Caco-2 (cell line): Measurements from ENCODE around the gene ZSWIM8. TPM values are rescaled to one million over a fixed set of nuclear protein-coding genes. Genes with fewer than 3 reads are reported as not detected.

Experiments
- BruUV-seq: library from RNA; stranded (reverse); fragments of 400-500 nt; replicated peaks from 2 replicates; lab custom pipeline; 2021; lab: Mats Ljungman, UMichigan
- CTCF ChIA-PET: fragments of 300-600 bp; sonication (Branson Sonifier 250); formaldehyde crosslinking; loops from one replicate; lab custom pipeline; 2022; ENCODE audit warnings: antibody characterized with exemption; lab: Charles Lee
- POLR2A ChIA-PET: fragments of 300-600 bp; sonication (Branson Sonifier 250); formaldehyde crosslinking; loops from one replicate; lab custom pipeline; 2022; ENCODE audit warnings: antibody characterized with exemption; lab: Charles Lee
- DNase-seq, 2 experiments: peaks; one replicate each; pipeline versions ENCODE4 v3.0.0 to v3.0.0-alpha.2; 2020 to 2022
- H3K27me3 ChIP-seq: replicated peaks from 2 replicates; pipeline ENCODE4 v1.6.0; 2011; ENCODE audit warnings: low read length; ENCODE audit not compliant: control insufficient read depth, insufficient read depth
- H3K36me3 ChIP-seq: 2 replicates; pipeline ENCODE4 v1.5.1; 2011; ENCODE audit warnings: low read length; ENCODE audit not compliant: control insufficient read depth, insufficient read depth
- H3K4me1 ChIP-seq: fragments of 250-450 bp; sonication (Bioruptor Pico); 2 replicates; pipeline ENCODE4 v1.5.1; 2020; ENCODE audit warnings: mild to moderate bottlenecking
- H3K4me3 ChIP-seq: 2 replicates; pipeline ENCODE4 v1.5.1; 2011; ENCODE audit warnings: low read depth, mild to moderate bottlenecking, control low read depth, low read length
- H3K9me3 ChIP-seq: fragments of 250-450 bp; sonication (Bioruptor Pico); 2 replicates; pipeline ENCODE4 v1.5.1; 2020; ENCODE audit warnings: mild to moderate bottlenecking, moderate library complexity
- H3K27ac Mint-ChIP-seq: one replicate; pipeline ENCODE4 v1.8.0; 2022; ENCODE audit warnings: mixed read lengths; ENCODE audit not compliant: unreplicated experiment
- H3K27me3 Mint-ChIP-seq: one replicate; pipeline ENCODE4 v1.8.0; 2022; ENCODE audit warnings: mixed read lengths; ENCODE audit not compliant: insufficient read depth, unreplicated experiment
- H3K36me3 Mint-ChIP-seq: one replicate; pipeline ENCODE4 v1.8.0; 2022; ENCODE audit warnings: mild to moderate bottlenecking, mixed read lengths; ENCODE audit not compliant: insufficient read depth, unreplicated experiment
- H3K4me1 Mint-ChIP-seq: one replicate; pipeline ENCODE4 v1.8.0; 2022; ENCODE audit warnings: low read depth, mixed read lengths; ENCODE audit not compliant: unreplicated experiment
- H3K4me3 Mint-ChIP-seq: one replicate; pipeline ENCODE4 v1.8.0; 2022; ENCODE audit warnings: mild to moderate bottlenecking, moderate library complexity, mixed read lengths; ENCODE audit not compliant: unreplicated experiment
- H3K9me3 Mint-ChIP-seq: one replicate; pipeline ENCODE4 v1.8.0; 2022; ENCODE audit warnings: mixed read lengths; ENCODE audit not compliant: unreplicated experiment
- intact Hi-C: fragments of 100-400 bp; cut with micrococcal nuclease; formaldehyde crosslinking; loops from one replicate; pipeline ENCODE4 v1.10.0; 2022; ENCODE audit not compliant: unreplicated experiment
- total RNA-seq: library from RNA; stranded (reverse); gene quantifications from 2 replicates; pipeline ENCODE4 v1.2.3, GENCODE V29; 2022
- TF ChIP-seq, protein P1 (sequence below), 2 experiments: fragments of 200-600 bp in 1 of 2; IDR thresholded peaks; 1 replicate in 1 of 2; 2 replicates in 1 of 2; pipeline versions ENCODE4 v1.5.1 to v1.8.0; 2011 to 2022; ENCODE audit warnings: antibody characterized with exemption in 1 of 2, control low read depth in 1 of 2, inconsistent platforms in 1 of 2, low read depth in 1 of 2, low read length in 1 of 2, mild to moderate bottlenecking in 1 of 2, moderate library complexity in 1 of 2; ENCODE audit not compliant: insufficient read depth in 1 of 2, severe bottlenecking in 1 of 2, unreplicated experiment in 1 of 2

The ZSWIM8 gene
- total RNA-seq, 1 experiment from 2014 or later, result 103 TPM

DNA sequence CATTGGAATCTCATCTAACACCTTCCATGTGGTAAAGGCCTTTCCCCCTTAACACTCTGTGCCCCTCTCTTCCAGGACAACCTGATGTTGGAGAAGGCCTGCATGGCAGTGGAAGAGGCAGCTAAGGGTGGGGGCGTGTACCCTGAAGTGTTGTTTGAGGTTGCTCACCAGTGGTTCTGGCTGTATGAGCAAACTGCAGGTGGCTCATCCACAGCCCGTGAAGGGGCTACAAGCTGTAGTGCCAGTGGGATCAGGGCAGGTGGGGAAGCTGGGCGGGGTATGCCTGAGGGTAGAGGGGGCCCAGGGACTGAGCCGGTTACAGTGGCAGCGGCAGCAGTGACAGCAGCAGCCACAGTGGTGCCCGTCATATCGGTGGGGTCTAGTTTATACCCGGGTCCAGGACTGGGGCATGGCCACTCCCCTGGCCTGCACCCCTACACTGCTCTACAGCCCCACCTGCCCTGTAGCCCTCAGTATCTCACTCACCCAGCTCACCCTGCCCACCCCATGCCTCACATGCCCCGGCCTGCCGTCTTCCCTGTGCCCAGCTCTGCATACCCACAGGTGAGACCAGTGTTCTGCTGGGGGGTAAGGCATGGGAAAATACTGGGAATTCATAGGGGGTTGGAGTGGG lies 13.6 kb downstream of the ZSWIM8 start:
- no peak for DNase-seq
- TF ChIP-seq, protein P1, sequence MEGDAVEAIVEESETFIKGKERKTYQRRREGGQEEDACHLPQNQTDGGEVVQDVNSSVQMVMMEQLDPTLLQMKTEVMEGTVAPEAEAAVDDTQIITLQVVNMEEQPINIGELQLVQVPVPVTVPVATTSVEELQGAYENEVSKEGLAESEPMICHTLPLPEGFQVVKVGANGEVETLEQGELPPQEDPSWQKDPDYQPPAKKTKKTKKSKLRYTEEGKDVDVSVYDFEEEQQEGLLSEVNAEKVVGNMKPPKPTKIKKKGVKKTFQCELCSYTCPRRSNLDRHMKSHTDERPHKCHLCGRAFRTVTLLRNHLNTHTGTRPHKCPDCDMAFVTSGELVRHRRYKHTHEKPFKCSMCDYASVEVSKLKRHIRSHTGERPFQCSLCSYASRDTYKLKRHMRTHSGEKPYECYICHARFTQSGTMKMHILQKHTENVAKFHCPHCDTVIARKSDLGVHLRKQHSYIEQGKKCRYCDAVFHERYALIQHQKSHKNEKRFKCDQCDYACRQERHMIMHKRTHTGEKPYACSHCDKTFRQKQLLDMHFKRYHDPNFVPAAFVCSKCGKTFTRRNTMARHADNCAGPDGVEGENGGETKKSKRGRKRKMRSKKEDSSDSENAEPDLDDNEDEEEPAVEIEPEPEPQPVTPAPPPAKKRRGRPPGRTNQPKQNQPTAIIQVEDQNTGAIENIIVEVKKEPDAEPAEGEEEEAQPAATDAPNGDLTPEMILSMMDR (IDR thresholded peaks at IDR 0.05; ENCODE audit: insufficient read depth in 1 of 2, low read depth in 1 of 2, low read length in 1 of 2, severe bottlenecking in 1 of 2, unreplicated experiment in 1 of 2), result no peak
- peaks cover 82% of the 10 kb centered on the region for H3K36me3 Mint-ChIP-seq
- no peaks in the 10 kb centered on the region for H3K4me1 Mint-ChIP-seq
- no peak overlapping the region for H3K4me3 Mint-ChIP-seq
- Histone ChIP-seq H3K4me3 (no peak overlapping the region), H3K27me3 (no peaks in the 10 kb centered on the region), H3K36me3 (peaks cover 2% of the 10 kb centered on the region; the same call in 1 of the 2 replicates), H3K9me3 (no peaks in the 10 kb centered on the region), H3K4me1 (no peaks in the 10 kb centered on the region)
- no TSS peak for BruUV-seq
- H3K9me3 Mint-ChIP-seq, result no peaks in the 10 kb centered on the region
- no peak overlapping the region for H3K27ac Mint-ChIP-seq
- no peaks in the 10 kb centered on the region for H3K27me3 Mint-ChIP-seq
- POLR2A ChIA-PET, result no interaction called here
- intact Hi-C loops, result no loop called here
- CTCF ChIA-PET, result no interaction called here

DNA sequence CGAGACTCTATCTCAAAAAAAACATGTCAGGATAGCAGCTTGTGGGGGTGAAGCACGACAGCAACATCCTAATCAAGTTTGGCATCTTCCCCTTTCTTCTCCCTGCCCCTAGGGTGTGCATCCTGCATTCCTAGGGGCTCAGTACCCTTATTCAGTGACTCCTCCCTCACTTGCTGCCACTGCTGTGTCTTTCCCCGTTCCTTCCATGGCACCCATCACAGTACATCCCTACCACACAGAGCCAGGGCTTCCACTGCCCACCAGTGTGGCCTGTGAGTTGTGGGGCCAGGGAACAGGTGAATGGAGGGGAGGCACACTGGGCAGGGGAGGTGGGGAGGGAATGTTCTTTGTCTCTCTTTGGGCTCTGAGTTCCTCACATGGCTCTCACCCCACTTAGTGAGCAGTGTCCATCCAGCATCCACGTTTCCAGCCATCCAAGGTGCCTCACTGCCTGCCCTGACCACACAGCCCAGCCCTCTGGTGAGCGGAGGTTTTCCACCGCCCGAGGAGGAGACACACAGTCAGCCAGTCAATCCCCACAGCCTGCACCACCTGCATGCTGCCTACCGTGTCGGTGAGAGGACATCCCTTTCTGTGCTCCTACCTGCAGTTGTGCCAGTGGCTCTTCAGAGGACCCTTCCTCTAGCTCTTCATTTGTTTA lies 14.6 kb downstream of the ZSWIM8 start:
- Mint-ChIP-seq H3K4me1 (no peaks in the 10 kb centered on the region), H3K4me3 (no peak overlapping the region), H3K27ac (no peak overlapping the region), H3K36me3 (peaks cover 79% of the 10 kb centered on the region), H3K9me3 (no peaks in the 10 kb centered on the region), H3K27me3 (no peaks in the 10 kb centered on the region)
- DNase-seq, result no peak
- Histone ChIP-seq H3K27me3 (no peaks in the 10 kb centered on the region), H3K4me1 (no peaks in the 10 kb centered on the region), H3K36me3 (peaks cover 2% of the 10 kb centered on the region), H3K9me3 (no peaks in the 10 kb centered on the region), H3K4me3 (no peak overlapping the region)
- TF ChIP-seq, protein P1 (IDR thresholded peaks at IDR 0.05; ENCODE audit: insufficient read depth in 1 of 2, low read depth in 1 of 2, low read length in 1 of 2, severe bottlenecking in 1 of 2, unreplicated experiment in 1 of 2), result no peak
- ChIA-PET CTCF (interaction anchor here (1.3 kb wide), 1 partner anchor 15 kb away, joined by 4 read pairs; no protein-coding TSS in a partner anchor), POLR2A (no interaction called here)
- no TSS peak for BruUV-seq
- intact Hi-C loops, result no loop called here

- no peaks in the 10 kb centered on the region for H3K4me1 ChIP-seq
- no peaks in the 10 kb centered on the region for H3K27me3 ChIP-seq
- peaks cover 2% of the 10 kb centered on the region for H3K36me3 ChIP-seq
- Mint-ChIP-seq H3K4me1 (no peaks in the 10 kb centered on the region), H3K27ac (no peak overlapping the region), H3K4me3 (no peak overlapping the region), H3K9me3 (no peaks in the 10 kb centered on the region), H3K36me3 (peaks cover 77% of the 10 kb centered on the region), H3K27me3 (no peaks in the 10 kb centered on the region)
- POLR2A ChIA-PET, result no interaction called here
- TF ChIP-seq, protein P1 (IDR thresholded peaks at IDR 0.05; ENCODE audit: insufficient read depth in 1 of 2, low read depth in 1 of 2, low read length in 1 of 2, severe bottlenecking in 1 of 2, unreplicated experiment in 1 of 2), result no peak
- H3K4me3 ChIP-seq, result no peak overlapping the region
- CTCF ChIA-PET, result interaction anchor here (0.6 to 1.3 kb wide), 2 partner anchors 9 to 14 kb away, joined by 4 read pairs; no protein-coding TSS in a partner anchor
- BruUV-seq, result no TSS peak
- no peak for DNase-seq
- intact Hi-C loops, result no loop called here
- H3K9me3 ChIP-seq, result no peaks in the 10 kb centered on the region
Observed at GRCh38 chr10:73800560-73801252, 15.3 kb downstream of the ZSWIM8 start.
